ENCODE results near the gene GTF2A1L. TPM values are rescaled to one million over a fixed set of nuclear protein-coding genes. Genes with fewer than 3 reads are reported as not detected.

The GTF2A1L gene
- total and polyA plus RNA-seq, 10 of the 15 experiments (the other 5 are each of a cell fraction or from before 2014, with no cell fraction given), result not detected

DNA sequence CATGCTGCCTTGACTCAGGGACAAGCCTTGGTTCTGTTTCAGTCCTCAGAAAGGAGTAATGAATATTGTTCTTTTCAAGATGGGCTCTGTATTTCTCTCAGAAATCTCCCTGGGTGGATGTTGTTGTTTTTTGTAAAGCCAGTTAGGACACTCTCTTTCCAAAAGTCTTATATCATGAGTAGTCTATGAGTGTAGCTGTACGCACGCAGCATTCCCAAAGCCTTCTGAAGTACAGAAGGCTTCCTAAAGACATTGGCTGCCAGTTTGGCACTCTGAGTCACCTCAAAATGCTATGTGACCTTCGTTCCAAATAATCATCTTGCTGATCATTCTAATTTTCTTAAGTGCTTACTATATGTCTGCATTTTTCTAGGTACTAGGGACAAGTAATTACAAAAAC is 16.7 kb upstream of the GTF2A1L start:
- in situ Hi-C loops (cut with MboI), result no loop called here
- Histone ChIP-seq H3K4me2 (ENCODE audit: control insufficient read depth, insufficient read depth) (no peak overlapping the region), H3K4me3 (no peak overlapping the region), H4K20me1 (ENCODE audit: control insufficient read depth, insufficient read depth) (no peaks in the 10 kb centered on the region), H3K9ac (ENCODE audit: control insufficient read depth, insufficient read depth, low read length) (no peak overlapping the region), H3K36me3 (ENCODE audit: control insufficient read depth in 2 of 2, insufficient read depth in 2 of 2, low read length in 1 of 2) (no peaks in the 10 kb centered on the region), H3K4me1 (ENCODE audit: control insufficient read depth, insufficient read depth, low read length) (no peaks in the 10 kb centered on the region), H3K27ac (ENCODE audit: control insufficient read depth, insufficient read depth) (no peak overlapping the region), H3K27me3 (replicated peaks in 1 of 2; ENCODE audit: control insufficient read depth in 2 of 2, insufficient read depth in 2 of 2, low read length in 1 of 2) (peaks cover 0 to 2% of the 10 kb centered on the region in 2 experiments; a peak in 1 of 4 replicates), H2AFZ (ENCODE audit: control insufficient read depth, low read depth, low read length) (no peak overlapping the region), H3K9me3 (replicated peaks; ENCODE audit: control insufficient read depth, insufficient read depth, low read length) (no peaks in the 10 kb centered on the region), H3K79me2 (ENCODE audit: control insufficient read depth, insufficient read depth, low read length) (no peaks in the 10 kb centered on the region)
- POLR2A ChIA-PET, result no interaction called here
- ATAC-seq (no peak), DNase-seq (ENCODE audit: low read depth, low spot score) (no peak), FAIRE-seq (no peak)
- SMC1A ChIA-PET (ENCODE audit: uncharacterized antibody, unreplicated experiment), result interaction anchor here (0.7 kb wide), 1 partner anchor 1609 kb away, joined by 3 read pairs; no protein-coding TSS in a partner anchor
- intact Hi-C loops (cut with micrococcal nuclease; ENCODE audit: unreplicated experiment), result loop anchor here (1.0 to 10.0 kb wide), 5 partner anchors 126 to 1894 kb away; no protein-coding TSS in a partner anchor
- TF ChIP-seq GABPA (IDR thresholded peaks at IDR 0.05; ENCODE audit: low read depth), result no peak
- TF ChIP-seq, protein P1, sequence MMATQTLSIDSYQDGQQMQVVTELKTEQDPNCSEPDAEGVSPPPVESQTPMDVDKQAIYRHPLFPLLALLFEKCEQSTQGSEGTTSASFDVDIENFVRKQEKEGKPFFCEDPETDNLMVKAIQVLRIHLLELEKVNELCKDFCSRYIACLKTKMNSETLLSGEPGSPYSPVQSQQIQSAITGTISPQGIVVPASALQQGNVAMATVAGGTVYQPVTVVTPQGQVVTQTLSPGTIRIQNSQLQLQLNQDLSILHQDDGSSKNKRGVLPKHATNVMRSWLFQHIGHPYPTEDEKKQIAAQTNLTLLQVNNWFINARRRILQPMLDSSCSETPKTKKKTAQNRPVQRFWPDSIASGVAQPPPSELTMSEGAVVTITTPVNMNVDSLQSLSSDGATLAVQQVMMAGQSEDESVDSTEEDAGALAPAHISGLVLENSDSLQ (IDR thresholded peaks at IDR 0.05), result no peak
- no peak for TF ChIP-seq ZNF274 (IDR thresholded peaks at IDR 0.05; ENCODE audit: insufficient read depth, insufficient read length)
- no peak for TF ChIP-seq RCOR1 (conservative IDR thresholded peaks at IDR 0.05; ENCODE audit: low read depth, low read length)
- no peak for TF ChIP-seq ZNF384 (IDR thresholded peaks at IDR 0.05; ENCODE audit: borderline replicate concordance, low read depth, low read length)
- no peak for TF ChIP-seq RB1 (IDR thresholded peaks at IDR 0.05; ENCODE audit: borderline replicate concordance)
- no peak for TF ChIP-seq SIX5 (IDR thresholded peaks at IDR 0.05; ENCODE audit: low read depth, low read length, severe bottlenecking)
- no peak for TF ChIP-seq ZNF622 (IDR thresholded peaks at IDR 0.05)
- TF ChIP-seq TBL1XR1 (IDR thresholded peaks at IDR 0.05; ENCODE audit: low read depth, low read length), result no peak
- TF ChIP-seq, protein P2, sequence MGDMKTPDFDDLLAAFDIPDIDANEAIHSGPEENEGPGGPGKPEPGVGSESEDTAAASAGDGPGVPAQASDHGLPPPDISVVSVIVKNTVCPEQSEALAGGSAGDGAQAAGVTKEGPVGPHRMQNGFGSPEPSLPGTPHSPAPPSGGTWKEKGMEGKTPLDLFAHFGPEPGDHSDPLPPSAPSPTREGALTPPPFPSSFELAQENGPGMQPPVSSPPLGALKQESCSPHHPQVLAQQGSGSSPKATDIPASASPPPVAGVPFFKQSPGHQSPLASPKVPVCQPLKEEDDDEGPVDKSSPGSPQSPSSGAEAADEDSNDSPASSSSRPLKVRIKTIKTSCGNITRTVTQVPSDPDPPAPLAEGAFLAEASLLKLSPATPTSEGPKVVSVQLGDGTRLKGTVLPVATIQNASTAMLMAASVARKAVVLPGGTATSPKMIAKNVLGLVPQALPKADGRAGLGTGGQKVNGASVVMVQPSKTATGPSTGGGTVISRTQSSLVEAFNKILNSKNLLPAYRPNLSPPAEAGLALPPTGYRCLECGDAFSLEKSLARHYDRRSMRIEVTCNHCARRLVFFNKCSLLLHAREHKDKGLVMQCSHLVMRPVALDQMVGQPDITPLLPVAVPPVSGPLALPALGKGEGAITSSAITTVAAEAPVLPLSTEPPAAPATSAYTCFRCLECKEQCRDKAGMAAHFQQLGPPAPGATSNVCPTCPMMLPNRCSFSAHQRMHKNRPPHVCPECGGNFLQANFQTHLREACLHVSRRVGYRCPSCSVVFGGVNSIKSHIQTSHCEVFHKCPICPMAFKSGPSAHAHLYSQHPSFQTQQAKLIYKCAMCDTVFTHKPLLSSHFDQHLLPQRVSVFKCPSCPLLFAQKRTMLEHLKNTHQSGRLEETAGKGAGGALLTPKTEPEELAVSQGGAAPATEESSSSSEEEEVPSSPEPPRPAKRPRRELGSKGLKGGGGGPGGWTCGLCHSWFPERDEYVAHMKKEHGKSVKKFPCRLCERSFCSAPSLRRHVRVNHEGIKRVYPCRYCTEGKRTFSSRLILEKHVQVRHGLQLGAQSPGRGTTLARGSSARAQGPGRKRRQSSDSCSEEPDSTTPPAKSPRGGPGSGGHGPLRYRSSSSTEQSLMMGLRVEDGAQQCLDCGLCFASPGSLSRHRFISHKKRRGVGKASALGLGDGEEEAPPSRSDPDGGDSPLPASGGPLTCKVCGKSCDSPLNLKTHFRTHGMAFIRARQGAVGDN (IDR thresholded peaks at IDR 0.05), result no peak
- TF ChIP-seq SPI1 (IDR thresholded peaks at IDR 0.05; ENCODE audit: borderline replicate concordance, insufficient read depth, low read depth, low read length), result no peak
- TF ChIP-seq EZH2 (IDR thresholded peaks at IDR 0.05; ENCODE audit: borderline replicate concordance, control insufficient read depth, low read depth, low read length), result no peak
- no peak for TF ChIP-seq ZNF207 (IDR thresholded peaks at IDR 0.05; ENCODE audit: borderline replicate concordance)
- no peak for TF ChIP-seq SREBF2 (IDR thresholded peaks at IDR 0.05; ENCODE audit: low read length)
- TF ChIP-seq IKZF1 (conservative IDR thresholded peaks at IDR 0.05), result no peak
- TF ChIP-seq CBFB (IDR thresholded peaks at IDR 0.05; ENCODE audit: low read depth), result no peak
- TF ChIP-seq POLR2A (IDR thresholded peaks at IDR 0.05; ENCODE audit: low read depth, low read length), result no peak
- 67% methylated on average over 3 of the region's 3 CpGs for WGBS (ENCODE audit: insufficient coverage, insufficient replicate concordance, low lambda C conversion rate, missing lambda C conversion rate)
- BruUV-seq (replicated peaks), result no TSS peak
- RAD21 ChIA-PET (ENCODE audit: unreplicated experiment), result interaction anchor here (1.0 kb wide), 1 partner anchor 127 kb away, joined by 3 read pairs; no protein-coding TSS in a partner anchor
- CTCF ChIA-PET, result interaction anchor here (0.7 to 1.9 kb wide), 10 partner anchors 9 to 1801 kb away, joined by 3 to 11 read pairs (median 4); no protein-coding TSS in a partner anchor
